Uterus (tissue), 4 donors: ENCODE data around the gene CACNA1D. TPM values are rescaled to one million over a fixed set of nuclear protein-coding genes. Genes with fewer than 3 reads are reported as not detected.

Source experiments
- DNase-seq, 2 donors: peaks; one replicate each; pipeline ENCODE4 v3.0.0-alpha.2; 2019 to 2020
- H3K27ac ChIP-seq, 2 donors: fragments of 200-600 bp; sonication (generic); 1 replicate in 1 of 2; 2 replicates in 1 of 2; pipeline ENCODE4 v1.5.1; 2016 to 2018
- H3K27me3 ChIP-seq, 2 donors: fragments of 200-600 bp; sonication (generic); one replicate each; pipeline ENCODE4 v1.5.1; 2018 to 2019; ENCODE audit warnings: control low read depth in 1 of 2
- H3K36me3 ChIP-seq, 2 donors: fragments of 200-600 bp; sonication (generic); one replicate each; pipeline ENCODE4 v1.5.1; 2019; ENCODE audit warnings: control low read depth in 1 of 2
- H3K4me1 ChIP-seq, 2 donors: fragments of 200-600 bp; sonication (generic); one replicate each; pipeline ENCODE4 v1.5.1; 2018 to 2019; ENCODE audit warnings: control low read depth in 1 of 2
- H3K4me3 ChIP-seq, 2 donors: fragments of 200-600 bp; sonication (generic); 1 replicate in 1 of 2; 2 replicates in 1 of 2; pipeline ENCODE4 v1.5.1; 2018 to 2019; ENCODE audit warnings: mild to moderate bottlenecking in 1 of 2
- H3K9me3 ChIP-seq, 2 donors: fragments of 200-600 bp; sonication (generic); one replicate each; pipeline ENCODE4 v1.5.1; 2019; ENCODE audit warnings: control low read depth in 1 of 2
- CTCF ChIP-seq, 4 experiments: fragments of 200-600 bp in 2 of 4; fragments of 450-650 bp in 2 of 4; sonication (generic) in 2 of 4; IDR thresholded peaks; one replicate each; pipeline ENCODE4 v1.5.1; 2016 to 2019; ENCODE audit warnings: antibody characterized with exemption in 4 of 4, mild to moderate bottlenecking in 2 of 4, moderate library complexity in 1 of 4
- POLR2A ChIP-seq, 2 donors: fragments of 450-650 bp; IDR thresholded peaks; one replicate each; pipeline ENCODE4 v1.6.1; 2016; ENCODE audit warnings: antibody characterized with exemption in 2 of 2, mild to moderate bottlenecking in 1 of 2, moderate library complexity in 1 of 2
- intact Hi-C: fragments of 100-400 bp; cut with DNase I; formaldehyde crosslinking; loops from one replicate; pipeline ENCODE4 v1.15.1; 2023; ENCODE audit warnings: low total_unique reads
- total RNA-seq, 4 donors: library from RNA; depleted of rRNA in 3 of 4; stranded (reverse); fragments of >200 nt in 3 of 4; gene quantifications; one replicate each; pipeline versions ENCODE4 v1.1.0 to v1.2.4, GENCODE V29; 2014 to 2023
- donor health status: DM: yes; HTN: yes; CAD: no.

CACNA1D gene
- total RNA-seq, 4 donors from 2014 or later, result 0.88 to 97.5 (median 63.4) TPM

- Histone ChIP-seq H3K27ac (no peak overlapping the region), H3K4me1 (no peaks in the 10 kb centered on the region), H3K27me3 (no peaks in the 10 kb centered on the region), H3K9me3 (no peaks in the 10 kb centered on the region), H3K36me3 (no peaks in the 10 kb centered on the region), H3K4me3 (no peak overlapping the region)
- intact Hi-C loops, result no loop called here
- TF ChIP-seq POLR2A (IDR thresholded peaks at IDR 0.05) (no peak), CTCF (IDR thresholded peaks at IDR 0.05) (no peak)
- peak; percentile 38 to 41 for DNase-seq
Measured at GRCh38 chr3:53850895-53851294, 356.5 kb downstream of the CACNA1D start.

GRCh38 chr3:53856964-53857363 is 362.6 kb downstream of the CACNA1D start:
- intact Hi-C loops, result no loop called here
- Histone ChIP-seq H3K9me3 (no peaks in the 10 kb centered on the region), H3K4me3 (no peak overlapping the region)

GRCh38 chr3:53858096-53858741 is 363.8 kb downstream of the CACNA1D start:
- TF ChIP-seq POLR2A (IDR thresholded peaks at IDR 0.05) (no peak), CTCF (IDR thresholded peaks at IDR 0.05) (no peak)
- no peak for DNase-seq
- H3K36me3 ChIP-seq, result no peaks in the 10 kb centered on the region
- H3K27me3 ChIP-seq, result no peaks in the 10 kb centered on the region
- intact Hi-C loops, result no loop called here
- no peak overlapping the region for H3K27ac ChIP-seq
- no peaks in the 10 kb centered on the region for H3K4me1 ChIP-seq
- no peak overlapping the region for H3K4me3 ChIP-seq
- H3K9me3 ChIP-seq, result no peaks in the 10 kb centered on the region

More at GRCh38 chr3:53856964-53857363, 362.6 kb downstream of the CACNA1D start:
- no peaks in the 10 kb centered on the region for H3K4me1 ChIP-seq
- H3K36me3 ChIP-seq, result no peaks in the 10 kb centered on the region
- H3K27me3 ChIP-seq, result no peaks in the 10 kb centered on the region
- DNase-seq, result no peak
- no peak for TF ChIP-seq CTCF (IDR thresholded peaks at IDR 0.05)
- no peak for TF ChIP-seq POLR2A (IDR thresholded peaks at IDR 0.05)
- no peak overlapping the region for H3K27ac ChIP-seq

GRCh38 chr3:53859178-53859577 is 364.8 kb downstream of the CACNA1D start:
- TF ChIP-seq CTCF (IDR thresholded peaks at IDR 0.05) (no peak), POLR2A (IDR thresholded peaks at IDR 0.05) (no peak)
- H3K4me1 ChIP-seq, result no peaks in the 10 kb centered on the region
- no peak overlapping the region for H3K4me3 ChIP-seq
- no peaks in the 10 kb centered on the region for H3K9me3 ChIP-seq
- no peak for DNase-seq
- no peaks in the 10 kb centered on the region for H3K36me3 ChIP-seq
- H3K27ac ChIP-seq, result no peak overlapping the region
- no peaks in the 10 kb centered on the region for H3K27me3 ChIP-seq
- intact Hi-C loops, result no loop called here

- Histone ChIP-seq H3K27me3 (no peaks in the 10 kb centered on the region), H3K36me3 (no peaks in the 10 kb centered on the region), H3K27ac (no peak overlapping the region), H3K9me3 (no peaks in the 10 kb centered on the region), H3K4me3 (no peak overlapping the region), H3K4me1 (no peaks in the 10 kb centered on the region)
- TF ChIP-seq POLR2A (IDR thresholded peaks at IDR 0.05), result no peak
- intact Hi-C loops, result no loop called here
- no peak for DNase-seq
Measured at GRCh38 chr3:53860196-53860595, 365.8 kb downstream of the CACNA1D start.

GRCh38 chr3:53862241-53862640 is 367.8 kb downstream of the CACNA1D start:
- H3K36me3 ChIP-seq, result no peaks in the 10 kb centered on the region
- H3K4me1 ChIP-seq, result no peaks in the 10 kb centered on the region
- no peak for TF ChIP-seq POLR2A (IDR thresholded peaks at IDR 0.05)
- no peak for TF ChIP-seq CTCF (IDR thresholded peaks at IDR 0.05)
- no peak overlapping the region for H3K27ac ChIP-seq
- H3K9me3 ChIP-seq, result no peaks in the 10 kb centered on the region
- DNase-seq, result no peak
- H3K27me3 ChIP-seq, result no peaks in the 10 kb centered on the region
- intact Hi-C loops, result no loop called here
- no peak overlapping the region for H3K4me3 ChIP-seq
